GM18502 (cell line): Measurements from ENCODE around the gene TBCD.
"Not testable (repeated sequence)": the region's sequence is repeated elsewhere in the genome, so short reads cannot be mapped to it uniquely, and the experiment has no call there.

ENCODE experiments used
- ATAC-seq: cut with Tn5 transposase; IDR thresholded peaks from one replicate; pipeline ENCODE4 v1.9.1; 2021; ENCODE audit warnings: mild to moderate bottlenecking; ENCODE audit not compliant: unreplicated experiment, poor library complexity

The TBCD gene

GRCh38 chr17:82754297-82755208 lies 2.7 kb downstream of the TBCD start:
- ATAC-seq, result no peak

GRCh38 chr17:82756166-82756565 lies 4.3 kb downstream of the TBCD start:
- no peak for ATAC-seq

- ATAC-seq, result no peak
These were observed 13.5 kb downstream of the TBCD start for GRCh38 chr17:82765371-82765770.

GRCh38 chr17:82767041-82767754 lies 15.3 kb downstream of the TBCD start:
- ATAC-seq, result no peak

GRCh38 chr17:82769041-82769440 lies 17.2 kb downstream of the TBCD start:
- ATAC-seq, result no peak

GRCh38 chr17:82772026-82772425 lies 20.2 kb downstream of the TBCD start:
- no peak for ATAC-seq

GRCh38 chr17:82774456-82774855 lies 22.6 kb downstream of the TBCD start:
- not testable (repeated sequence) for ATAC-seq

GRCh38 chr17:82775001-82775823 lies 23.3 kb downstream of the TBCD start:
- ATAC-seq, result no peak

GRCh38 chr17:82776454-82776853 lies 24.6 kb downstream of the TBCD start:
- no peak for ATAC-seq

GRCh38 chr17:82777778-82778375 lies 26.0 kb downstream of the TBCD start:
- ATAC-seq, result not testable (repeated sequence)

GRCh38 chr17:82779541-82779940 lies 27.7 kb downstream of the TBCD start:
- ATAC-seq, result no peak

- ATAC-seq, result no peak
These were observed 28.3 kb downstream of the TBCD start for GRCh38 chr17:82780195-82780594.

GRCh38 chr17:82780971-82781893 lies 29.4 kb downstream of the TBCD start:
- ATAC-seq, result no peak

- ATAC-seq, result no peak
These were observed 30.0 kb downstream of the TBCD start for GRCh38 chr17:82781894-82782274.

- no peak for ATAC-seq
These were observed 30.9 kb downstream of the TBCD start for GRCh38 chr17:82782657-82783207.

GRCh38 chr17:82783498-82783897 lies 31.6 kb downstream of the TBCD start:
- ATAC-seq, result no peak

- ATAC-seq, result not testable (repeated sequence)
These were observed 33.7 kb downstream of the TBCD start for GRCh38 chr17:82785581-82785980.

GRCh38 chr17:82786427-82786826 lies 34.6 kb downstream of the TBCD start:
- no peak for ATAC-seq
